GM23338 (cell line): ENCODE measurements around the gene CPA1. TPM values are rescaled to one million over a fixed set of nuclear protein-coding genes. Genes with fewer than 3 reads are reported as not detected.

Source experiments
- ATAC-seq: fragments of 200-7000 bp; cut with Tn5 transposase; 3 replicates; pipeline ENCODE4 v1.9.1; 2020
- DNase-seq: peaks from one replicate; pipeline ENCODE4 v3.0.0-alpha.2; 2015; ENCODE audit warnings: low spot score
- H2AFZ ChIP-seq: fragments of 200-600 bp; sonication (generic); 2 replicates; pipeline ENCODE4 v1.8.0; 2016; ENCODE audit warnings: antibody characterized with exemption, mild to moderate bottlenecking, moderate library complexity
- H3F3A ChIP-seq: fragments of 200-600 bp; sonication (generic); replicated peaks from 2 replicates; pipeline ENCODE4 v1.8.0; 2017; ENCODE audit warnings: antibody characterized with exemption, mixed run types, low read depth
- H3K27ac ChIP-seq: fragments of 200-600 bp; sonication (generic); 2 replicates; pipeline ENCODE4 v1.6.1; 2016; ENCODE audit warnings: low read depth
- H3K27me3 ChIP-seq: fragments of 200-600 bp; sonication (generic); 2 replicates; pipeline ENCODE4 v1.8.0; 2016; ENCODE audit warnings: mild to moderate bottlenecking, mixed run types, moderate library complexity; ENCODE audit not compliant: insufficient read depth
- H3K36me3 ChIP-seq: fragments of 200-600 bp; sonication (generic); 2 replicates; pipeline ENCODE4 v1.8.0; 2016; ENCODE audit warnings: mild to moderate bottlenecking; ENCODE audit not compliant: insufficient read depth
- H3K4me1 ChIP-seq: fragments of 200-600 bp; sonication (generic); 2 replicates; pipeline ENCODE4 v1.8.0; 2016; ENCODE audit warnings: mild to moderate bottlenecking, moderate library complexity; ENCODE audit not compliant: insufficient read depth
- H3K4me2 ChIP-seq: fragments of 200-600 bp; sonication (generic); 2 replicates; pipeline ENCODE4 v1.7.1; 2017; ENCODE audit warnings: mixed run types
- H3K4me3 ChIP-seq: fragments of 200-600 bp; sonication (generic); 2 replicates; pipeline ENCODE4 v1.6.1; 2016; ENCODE audit warnings: mixed run types
- H3K79me2 ChIP-seq: fragments of 200-600 bp; sonication (generic); replicated peaks from 2 replicates; pipeline ENCODE4 v1.8.0; 2017; ENCODE audit warnings: mild to moderate bottlenecking; ENCODE audit not compliant: insufficient read depth
- H3K9me2 ChIP-seq: fragments of 200-600 bp; sonication (generic); 2 replicates; pipeline ENCODE4 v1.8.0; 2017; ENCODE audit not compliant: insufficient read depth
- H4K20me1 ChIP-seq: fragments of 200-600 bp; sonication (generic); replicated peaks from 2 replicates; pipeline ENCODE4 v1.8.0; 2017; ENCODE audit warnings: mild to moderate bottlenecking; ENCODE audit not compliant: insufficient read depth
- H3K27ac Mint-ChIP-seq: 2 replicates; pipeline ENCODE4 v1.8.0; 2020; ENCODE audit warnings: inconsistent platforms, mild to moderate bottlenecking, moderate library complexity, mixed read lengths
- H3K27me3 Mint-ChIP-seq: 3 replicates; pipeline ENCODE4 v1.8.0; 2022; ENCODE audit warnings: low read depth, mild to moderate bottlenecking, moderate library complexity, mixed read lengths, inconsistent platforms; ENCODE audit not compliant: insufficient read depth, poor library complexity
- H3K36me3 Mint-ChIP-seq: 3 replicates; pipeline ENCODE4 v1.8.0; 2021; ENCODE audit warnings: low read depth, mild to moderate bottlenecking, inconsistent platforms, moderate library complexity, mixed read lengths
- H3K4me1 Mint-ChIP-seq: 3 replicates; pipeline ENCODE4 v1.8.0; 2020; ENCODE audit warnings: mild to moderate bottlenecking, inconsistent platforms, mixed read lengths
- H3K4me3 Mint-ChIP-seq: 3 replicates; pipeline ENCODE4 v1.8.0; 2021; ENCODE audit warnings: moderate library complexity, mild to moderate bottlenecking, inconsistent platforms, mixed read lengths
- H3K9me3 Mint-ChIP-seq: 3 replicates; pipeline ENCODE4 v1.8.0; 2020; ENCODE audit warnings: moderate library complexity, mild to moderate bottlenecking, inconsistent platforms, mixed read lengths
- CREB1 ChIP-seq: fragments of 250-450 bp; sonication (Bioruptor Pico); IDR thresholded peaks from 2 replicates; pipeline ENCODE4 v1.5.0; 2020; ENCODE audit warnings: low read depth, mild to moderate bottlenecking, moderate library complexity
- EZH2 ChIP-seq: fragments of 200-600 bp; sonication (generic); IDR thresholded peaks from one replicate; pipeline ENCODE4 v1.8.0; 2017; ENCODE audit warnings: antibody characterized with exemption, mild to moderate bottlenecking, low read depth; ENCODE audit not compliant: unreplicated experiment
- EZH2phosphoT487 ChIP-seq: fragments of 200-600 bp; sonication (generic); IDR thresholded peaks from one replicate; pipeline ENCODE4 v1.8.1; 2018; ENCODE audit warnings: antibody characterized with exemption; ENCODE audit not compliant: unreplicated experiment
- JUNB ChIP-seq: IDR thresholded peaks from one replicate; pipeline ENCODE4 v1.6.1; 2016; ENCODE audit warnings: antibody characterized with exemption; ENCODE audit not compliant: unreplicated experiment
- ZNF114 ChIP-seq: fragments of 250-450 bp; sonication (Bioruptor Pico); IDR thresholded peaks from 2 replicates; pipeline ENCODE4 v1.5.0; 2020; ENCODE audit warnings: mild to moderate bottlenecking, moderate library complexity
- ZNF331 ChIP-seq: fragments of 250-450 bp; sonication (Bioruptor Pico); IDR thresholded peaks from 2 replicates; pipeline ENCODE4 v1.5.0; 2020; ENCODE audit warnings: low read depth, mild to moderate bottlenecking, moderate library complexity
- polyA plus RNA-seq: library from polyadenylated mRNA; unstranded; fragments of >200 nt; fragmentation: Nextera tagmentation; extraction: Ambion mirVana; gene quantifications from 2 replicates; pipeline ENCODE4 v1.2.1, GENCODE V29; 2016
- total RNA-seq: library from RNA; depleted of rRNA; stranded (reverse); fragments of >200 nt; shearing (Covaris generic); gene quantifications from 2 replicates; pipeline ENCODE4 v1.2.3, GENCODE V29; 2014
- TF ChIP-seq, protein P1 (sequence below): fragments of 250-450 bp; sonication (Bioruptor Pico); IDR thresholded peaks from 2 replicates; pipeline ENCODE4 v1.5.0; 2020; ENCODE audit warnings: mild to moderate bottlenecking, moderate library complexity
- TF ChIP-seq, protein P2 (sequence below), 2 experiments: fragments of 200-600 bp in 1 of 2; sonication (generic) in 1 of 2; conservative IDR thresholded peaks; 2 replicates each; pipeline versions ENCODE4 v1.5.1 to v1.6.1; 2016 to 2017; ENCODE audit warnings: antibody characterized with exemption in 2 of 2, low read depth in 2 of 2, mild to moderate bottlenecking in 2 of 2, moderate library complexity in 1 of 2
- TF ChIP-seq, protein P3 (sequence below): IDR thresholded peaks from one replicate; pipeline ENCODE4 v1.6.1; 2018; ENCODE audit warnings: antibody characterized with exemption; ENCODE audit not compliant: unreplicated experiment

Gene CPA1
- total and polyA plus RNA-seq, 2 experiments from 2014 or later = not detected

DNA sequence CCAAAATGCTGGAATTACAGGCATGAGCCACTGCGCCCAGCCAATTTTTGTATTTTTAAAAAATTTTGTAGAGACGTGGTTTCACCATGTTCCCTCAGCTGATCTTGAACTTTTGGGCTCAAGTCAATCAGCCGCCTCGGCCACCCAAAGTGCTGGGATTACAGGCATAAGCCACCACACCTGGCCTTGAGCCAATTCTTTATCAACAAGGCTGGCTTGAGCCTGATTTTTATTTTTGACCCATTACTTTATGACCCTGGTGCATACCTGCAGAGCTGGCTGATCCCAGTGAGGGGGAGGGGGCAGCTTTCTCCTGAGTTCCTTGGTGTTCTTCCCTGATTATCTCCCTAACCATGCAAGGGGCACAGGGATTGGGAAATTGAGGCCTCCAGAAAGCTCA, 15.8 kb upstream of the CPA1 start (continued):
- TF ChIP-seq, protein P1, sequence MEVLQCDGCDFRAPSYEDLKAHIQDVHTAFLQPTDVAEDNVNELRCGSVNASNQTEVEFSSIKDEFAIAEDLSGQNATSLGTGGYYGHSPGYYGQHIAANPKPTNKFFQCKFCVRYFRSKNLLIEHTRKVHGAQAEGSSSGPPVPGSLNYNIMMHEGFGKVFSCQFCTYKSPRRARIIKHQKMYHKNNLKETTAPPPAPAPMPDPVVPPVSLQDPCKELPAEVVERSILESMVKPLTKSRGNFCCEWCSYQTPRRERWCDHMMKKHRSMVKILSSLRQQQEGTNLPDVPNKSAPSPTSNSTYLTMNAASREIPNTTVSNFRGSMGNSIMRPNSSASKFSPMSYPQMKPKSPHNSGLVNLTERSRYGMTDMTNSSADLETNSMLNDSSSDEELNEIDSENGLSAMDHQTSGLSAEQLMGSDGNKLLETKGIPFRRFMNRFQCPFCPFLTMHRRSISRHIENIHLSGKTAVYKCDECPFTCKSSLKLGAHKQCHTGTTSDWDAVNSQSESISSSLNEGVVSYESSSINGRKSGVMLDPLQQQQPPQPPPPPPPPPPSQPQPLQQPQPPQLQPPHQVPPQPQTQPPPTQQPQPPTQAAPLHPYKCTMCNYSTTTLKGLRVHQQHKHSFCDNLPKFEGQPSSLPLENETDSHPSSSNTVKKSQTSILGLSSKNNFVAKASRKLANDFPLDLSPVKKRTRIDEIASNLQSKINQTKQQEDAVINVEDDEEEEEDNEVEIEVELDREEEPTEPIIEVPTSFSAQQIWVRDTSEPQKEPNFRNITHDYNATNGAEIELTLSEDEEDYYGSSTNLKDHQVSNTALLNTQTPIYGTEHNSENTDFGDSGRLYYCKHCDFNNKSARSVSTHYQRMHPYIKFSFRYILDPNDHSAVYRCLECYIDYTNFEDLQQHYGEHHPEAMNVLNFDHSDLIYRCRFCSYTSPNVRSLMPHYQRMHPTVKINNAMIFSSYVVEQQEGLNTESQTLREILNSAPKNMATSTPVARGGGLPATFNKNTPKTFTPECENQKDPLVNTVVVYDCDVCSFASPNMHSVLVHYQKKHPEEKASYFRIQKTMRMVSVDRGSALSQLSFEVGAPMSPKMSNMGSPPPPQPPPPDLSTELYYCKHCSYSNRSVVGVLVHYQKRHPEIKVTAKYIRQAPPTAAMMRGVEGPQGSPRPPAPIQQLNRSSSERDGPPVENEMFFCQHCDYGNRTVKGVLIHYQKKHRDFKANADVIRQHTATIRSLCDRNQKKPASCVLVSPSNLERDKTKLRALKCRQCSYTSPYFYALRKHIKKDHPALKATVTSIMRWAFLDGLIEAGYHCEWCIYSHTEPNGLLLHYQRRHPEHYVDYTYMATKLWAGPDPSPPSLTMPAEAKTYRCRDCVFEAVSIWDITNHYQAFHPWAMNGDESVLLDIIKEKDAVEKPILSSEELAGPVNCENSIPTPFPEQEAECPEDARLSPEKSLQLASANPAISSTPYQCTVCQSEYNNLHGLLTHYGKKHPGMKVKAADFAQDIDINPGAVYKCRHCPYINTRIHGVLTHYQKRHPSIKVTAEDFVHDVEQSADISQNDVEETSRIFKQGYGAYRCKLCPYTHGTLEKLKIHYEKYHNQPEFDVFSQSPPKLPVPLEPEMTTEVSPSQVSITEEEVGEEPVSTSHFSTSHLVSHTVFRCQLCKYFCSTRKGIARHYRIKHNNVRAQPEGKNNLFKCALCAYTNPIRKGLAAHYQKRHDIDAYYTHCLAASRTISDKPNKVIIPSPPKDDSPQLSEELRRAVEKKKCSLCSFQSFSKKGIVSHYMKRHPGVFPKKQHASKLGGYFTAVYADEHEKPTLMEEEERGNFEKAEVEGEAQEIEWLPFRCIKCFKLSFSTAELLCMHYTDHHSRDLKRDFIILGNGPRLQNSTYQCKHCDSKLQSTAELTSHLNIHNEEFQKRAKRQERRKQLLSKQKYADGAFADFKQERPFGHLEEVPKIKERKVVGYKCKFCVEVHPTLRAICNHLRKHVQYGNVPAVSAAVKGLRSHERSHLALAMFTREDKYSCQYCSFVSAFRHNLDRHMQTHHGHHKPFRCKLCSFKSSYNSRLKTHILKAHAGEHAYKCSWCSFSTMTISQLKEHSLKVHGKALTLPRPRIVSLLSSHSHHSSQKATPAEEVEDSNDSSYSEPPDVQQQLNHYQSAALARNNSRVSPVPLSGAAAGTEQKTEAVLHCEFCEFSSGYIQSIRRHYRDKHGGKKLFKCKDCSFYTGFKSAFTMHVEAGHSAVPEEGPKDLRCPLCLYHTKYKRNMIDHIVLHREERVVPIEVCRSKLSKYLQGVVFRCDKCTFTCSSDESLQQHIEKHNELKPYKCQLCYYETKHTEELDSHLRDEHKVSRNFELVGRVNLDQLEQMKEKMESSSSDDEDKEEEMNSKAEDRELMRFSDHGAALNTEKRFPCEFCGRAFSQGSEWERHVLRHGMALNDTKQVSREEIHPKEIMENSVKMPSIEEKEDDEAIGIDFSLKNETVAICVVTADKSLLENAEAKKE = no peak

DNA sequence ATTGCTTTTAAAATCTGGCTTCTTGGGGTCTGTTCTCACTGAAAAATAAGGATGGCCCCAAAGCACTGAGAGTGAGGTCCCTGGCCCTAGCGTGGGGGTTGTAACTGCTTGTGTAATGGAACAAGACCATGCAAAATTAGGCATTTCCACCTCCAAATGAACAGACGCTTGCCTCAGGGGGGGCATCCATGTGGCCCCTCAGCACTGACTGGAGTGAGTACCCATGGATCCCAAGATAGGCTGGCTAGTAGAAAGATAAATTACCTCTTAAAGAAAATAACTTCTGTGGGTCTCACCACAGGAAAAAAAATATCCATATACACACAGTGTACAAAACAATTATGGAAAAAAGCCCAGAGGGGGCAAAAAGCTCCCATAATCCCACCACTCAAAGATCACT, 15.2 kb upstream of the CPA1 start:
- ATAC-seq (no peak), DNase-seq (no peak)
- Histone ChIP-seq H3K27ac (no peak overlapping the region), H3K4me2 (no peak overlapping the region), H3K27me3 (no peaks in the 10 kb centered on the region), H3K9me2 (no peaks in the 10 kb centered on the region), H3K4me1 (peaks cover 5% of the 10 kb centered on the region; the same call in 1 of the 2 replicates), H3K79me2 (no peaks in the 10 kb centered on the region), H3F3A (no peaks in the 10 kb centered on the region), H3K36me3 (no peaks in the 10 kb centered on the region), H2AFZ (no peak overlapping the region), H3K4me3 (no peak overlapping the region), H4K20me1 (no peaks in the 10 kb centered on the region)
- H3K27me3 Mint-ChIP-seq = peaks cover 7% of the 10 kb centered on the region
- no peak overlapping the region for H3K27ac Mint-ChIP-seq
- peaks cover 21% of the 10 kb centered on the region for H3K4me1 Mint-ChIP-seq
- H3K9me3 Mint-ChIP-seq = peaks cover 12% of the 10 kb centered on the region
- H3K36me3 Mint-ChIP-seq = peaks cover 7% of the 10 kb centered on the region; the same call in 1 of the 3 replicates
- no peak overlapping the region for H3K4me3 Mint-ChIP-seq
- TF ChIP-seq, protein P2, sequence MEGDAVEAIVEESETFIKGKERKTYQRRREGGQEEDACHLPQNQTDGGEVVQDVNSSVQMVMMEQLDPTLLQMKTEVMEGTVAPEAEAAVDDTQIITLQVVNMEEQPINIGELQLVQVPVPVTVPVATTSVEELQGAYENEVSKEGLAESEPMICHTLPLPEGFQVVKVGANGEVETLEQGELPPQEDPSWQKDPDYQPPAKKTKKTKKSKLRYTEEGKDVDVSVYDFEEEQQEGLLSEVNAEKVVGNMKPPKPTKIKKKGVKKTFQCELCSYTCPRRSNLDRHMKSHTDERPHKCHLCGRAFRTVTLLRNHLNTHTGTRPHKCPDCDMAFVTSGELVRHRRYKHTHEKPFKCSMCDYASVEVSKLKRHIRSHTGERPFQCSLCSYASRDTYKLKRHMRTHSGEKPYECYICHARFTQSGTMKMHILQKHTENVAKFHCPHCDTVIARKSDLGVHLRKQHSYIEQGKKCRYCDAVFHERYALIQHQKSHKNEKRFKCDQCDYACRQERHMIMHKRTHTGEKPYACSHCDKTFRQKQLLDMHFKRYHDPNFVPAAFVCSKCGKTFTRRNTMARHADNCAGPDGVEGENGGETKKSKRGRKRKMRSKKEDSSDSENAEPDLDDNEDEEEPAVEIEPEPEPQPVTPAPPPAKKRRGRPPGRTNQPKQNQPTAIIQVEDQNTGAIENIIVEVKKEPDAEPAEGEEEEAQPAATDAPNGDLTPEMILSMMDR (conservative IDR thresholded peaks at IDR 0.05; ENCODE audit: low read depth in 2 of 2) = no peak
- TF ChIP-seq EZH2phosphoT487 (no peak), EZH2 (no peak), JUNB (no peak), ZNF114 (CRISPR knock-in tag) (no peak), CREB1 (CRISPR knock-in tag) (no peak), ZNF331 (no peak)
- TF ChIP-seq, protein P3, sequence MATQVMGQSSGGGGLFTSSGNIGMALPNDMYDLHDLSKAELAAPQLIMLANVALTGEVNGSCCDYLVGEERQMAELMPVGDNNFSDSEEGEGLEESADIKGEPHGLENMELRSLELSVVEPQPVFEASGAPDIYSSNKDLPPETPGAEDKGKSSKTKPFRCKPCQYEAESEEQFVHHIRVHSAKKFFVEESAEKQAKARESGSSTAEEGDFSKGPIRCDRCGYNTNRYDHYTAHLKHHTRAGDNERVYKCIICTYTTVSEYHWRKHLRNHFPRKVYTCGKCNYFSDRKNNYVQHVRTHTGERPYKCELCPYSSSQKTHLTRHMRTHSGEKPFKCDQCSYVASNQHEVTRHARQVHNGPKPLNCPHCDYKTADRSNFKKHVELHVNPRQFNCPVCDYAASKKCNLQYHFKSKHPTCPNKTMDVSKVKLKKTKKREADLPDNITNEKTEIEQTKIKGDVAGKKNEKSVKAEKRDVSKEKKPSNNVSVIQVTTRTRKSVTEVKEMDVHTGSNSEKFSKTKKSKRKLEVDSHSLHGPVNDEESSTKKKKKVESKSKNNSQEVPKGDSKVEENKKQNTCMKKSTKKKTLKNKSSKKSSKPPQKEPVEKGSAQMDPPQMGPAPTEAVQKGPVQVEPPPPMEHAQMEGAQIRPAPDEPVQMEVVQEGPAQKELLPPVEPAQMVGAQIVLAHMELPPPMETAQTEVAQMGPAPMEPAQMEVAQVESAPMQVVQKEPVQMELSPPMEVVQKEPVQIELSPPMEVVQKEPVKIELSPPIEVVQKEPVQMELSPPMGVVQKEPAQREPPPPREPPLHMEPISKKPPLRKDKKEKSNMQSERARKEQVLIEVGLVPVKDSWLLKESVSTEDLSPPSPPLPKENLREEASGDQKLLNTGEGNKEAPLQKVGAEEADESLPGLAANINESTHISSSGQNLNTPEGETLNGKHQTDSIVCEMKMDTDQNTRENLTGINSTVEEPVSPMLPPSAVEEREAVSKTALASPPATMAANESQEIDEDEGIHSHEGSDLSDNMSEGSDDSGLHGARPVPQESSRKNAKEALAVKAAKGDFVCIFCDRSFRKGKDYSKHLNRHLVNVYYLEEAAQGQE = no peak
